Heart right ventricle (tissue), 16 donors: ENCODE data around the gene TDRD15. TPM values are rescaled to one million over a fixed set of nuclear protein-coding genes. Genes with fewer than 3 reads are reported as not detected.
A peak's percentile ranks its signal among the peaks of the same experiment; 100 is the strongest.

Experiments
- ATAC-seq, 8 donors: fragments of 200-7000 bp; cut with Tn5 transposase; one replicate each; pipeline ENCODE4 v1.9.1; 2020; ENCODE audit warnings: mild to moderate bottlenecking in 8 of 8, moderate library complexity in 8 of 8, moderate number of reproducible peaks in 1 of 8
- DNase-seq, 2 donors: peaks; one replicate each; pipeline ENCODE4 v3.0.0-alpha.2; 2020
- H3K27ac ChIP-seq, 10 donors: fragments of 200-600 bp; sonication (generic) in 2 of 10; one replicate each; pipeline versions ENCODE4 v1.5.0 to v1.8.0; 2020 to 2022; ENCODE audit warnings: mild to moderate bottlenecking in 3 of 10
- H3K27me3 ChIP-seq, 7 donors: fragments of 200-600 bp; one replicate each; pipeline ENCODE4 v1.8.0; 2021 to 2022; ENCODE audit warnings: mild to moderate bottlenecking in 2 of 7
- H3K36me3 ChIP-seq, 9 donors: fragments of 200-600 bp; sonication (generic) in 1 of 9; one replicate each; pipeline versions ENCODE4 v1.5.0 to v1.8.0; 2020 to 2022; ENCODE audit warnings: mild to moderate bottlenecking in 2 of 9
- H3K4me1 ChIP-seq, 9 donors: fragments of 200-600 bp; sonication (generic) in 1 of 9; one replicate each; pipeline versions ENCODE4 v1.5.0 to v1.8.0; 2020 to 2022; ENCODE audit warnings: mild to moderate bottlenecking in 4 of 9
- H3K4me3 ChIP-seq, 10 donors: fragments of 200-600 bp; sonication (generic) in 2 of 10; one replicate each; pipeline versions ENCODE4 v1.5.0 to v1.8.0; 2020 to 2022; ENCODE audit warnings: mild to moderate bottlenecking in 7 of 10, moderate library complexity in 2 of 10
- H3K9me3 ChIP-seq, 11 donors: fragments of 200-600 bp in 10 of 11; sonication (generic) in 2 of 11; one replicate each; pipeline versions ENCODE4 v1.5.0 to v1.8.0; 2013 to 2022; ENCODE audit warnings: mild to moderate bottlenecking in 2 of 11, control low read depth in 1 of 11, moderate library complexity in 1 of 11
- WGBS, 2 donors: extraction: QIAGEN DNeasy Blood & Tissue Kit; methylation state at CpG; one replicate each; pipeline ENCODE4 v1.1.7; 2013; ENCODE audit warnings: inconsistent platforms in 1 of 2; 5-methylcytosine and 5-hydroxymethylcytosine counted together
- intact Hi-C, 10 donors: fragments of 100-400 bp; cut with DNase I; formaldehyde crosslinking; loops; one replicate each; pipeline versions ENCODE4 v1.11.1 to v1.14.2; 2022
- polyA plus RNA-seq, 2 donors: library from polyadenylated mRNA; stranded (reverse); fragments of 200-250 nt; gene quantifications; one replicate each; pipeline ENCODE4 v1.2.3, GENCODE V29; 2013
- total RNA-seq, 10 donors: library from RNA; stranded (reverse); fragmentation: NEBNext Ultra II Directional in 3 of 10; extraction: Animal tissue kit (Norgen Biotek cat#: 25700) in 3 of 10; gene quantifications; one replicate each; pipeline versions ENCODE4 v1.2.1 to v1.2.4, GENCODE V29; 2021 to 2023
- TF ChIP-seq, protein P1 (sequence below), 9 donors: fragments of 200-600 bp; sonication (generic) in 2 of 9; IDR thresholded peaks; one replicate each; pipeline versions ENCODE4 v1.5.0 to v1.8.0; 2021 to 2022; ENCODE audit warnings: antibody characterized with exemption in 9 of 9, mild to moderate bottlenecking in 5 of 9, moderate library complexity in 1 of 9
- donor health status: Arrhythmogenic right ventricular cardiomyopathy.
- donor health status: ischemic (EF 13 %, LVEDD 7.1; RV severe dilation, severe dysfunction).
- donor health status: healthy with polysubstance abuse.
- donor health status: DM: no; HTN: yes; CAD: no.
- donor health status: DM: no; HTN: no; CAD: no.
- donor health status: ischemic (EF 25% LVEDD 6.9; RV normal size, moderate dysfunction).
- donor health status: ischemic (EF 25% LVEDD 5.7; RV mildly dilated, moderate dysfunction).
- donor health status: healthy.
- donor health status: DM: yes; HTN: yes; CAD: no.
- donor health status: Ischemic cardiomyopathy.
- donor health status: ischemic (EF 35%, LVEDD 5.7; RV mildly dilated, moderate dysfunction).
- donor health status: nonischemic (EF 11% LVEDD 7.7; RV severe dilation, severe dysfunction).
- donor health status: DM: yes; HTN: yes; CAD: no.
- donor health status: PGD.
- donor health status: ischemic (EF 29% LVEDD 5.4; RV normal size, mild dysfunction).
- donor health status: nonischemic (EF 23%, LVEDD 6.1; RV moderate dilation, normal function).

Gene TDRD15
- total and polyA plus RNA-seq, 12 donors = not detected

DNA sequence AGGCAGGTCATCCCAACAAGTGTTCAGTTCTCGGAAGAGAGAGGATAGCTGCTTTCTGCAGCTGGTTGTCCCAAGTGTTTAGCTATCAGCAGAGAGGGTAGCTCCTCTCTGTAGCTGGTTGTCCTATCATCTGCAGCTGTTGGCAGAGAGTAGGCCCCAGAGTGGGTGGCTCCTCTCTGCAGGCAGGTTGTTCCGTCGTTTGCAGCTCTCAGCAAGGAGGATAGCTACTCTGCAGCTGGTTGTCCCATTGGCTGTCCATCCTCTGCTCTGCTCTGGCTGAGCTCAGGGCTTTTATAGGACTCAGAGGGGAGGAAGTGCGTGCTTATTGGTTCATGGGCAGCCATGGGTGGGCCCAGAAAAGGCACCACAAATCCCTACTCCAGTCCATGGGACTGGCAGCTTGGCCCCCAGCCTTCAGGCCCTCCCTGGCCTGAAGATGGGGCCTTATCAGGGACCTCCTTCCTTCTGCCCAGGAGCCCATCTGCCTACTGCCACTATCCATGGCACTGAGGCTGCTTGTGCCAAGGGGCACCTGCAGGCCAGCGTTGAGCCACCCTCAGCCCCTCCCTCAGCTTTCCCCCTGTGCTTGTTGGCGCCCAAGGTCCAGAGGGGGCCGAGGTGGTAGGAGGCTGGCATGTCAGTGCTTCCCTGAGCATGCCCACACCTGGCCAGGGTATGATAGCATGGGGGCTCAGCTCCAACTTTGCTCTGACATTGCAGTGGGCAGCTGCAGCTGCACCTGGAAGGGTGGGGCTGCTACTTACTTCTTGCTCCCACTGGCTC lies 38.3 kb downstream of the TDRD15 start:
- intact Hi-C loops = no loop called here
- DNase-seq (no peak), ATAC-seq (peak in 1 of 8 donors; percentile 22)
- Histone ChIP-seq H3K27me3 (no peaks in the 10 kb centered on the region), H3K4me1 (no peaks in the 10 kb centered on the region), H3K9me3 (no peaks in the 10 kb centered on the region), H3K27ac (no peak overlapping the region), H3K36me3 (no peaks in the 10 kb centered on the region), H3K4me3 (no peak overlapping the region)
- TF ChIP-seq, protein P1, sequence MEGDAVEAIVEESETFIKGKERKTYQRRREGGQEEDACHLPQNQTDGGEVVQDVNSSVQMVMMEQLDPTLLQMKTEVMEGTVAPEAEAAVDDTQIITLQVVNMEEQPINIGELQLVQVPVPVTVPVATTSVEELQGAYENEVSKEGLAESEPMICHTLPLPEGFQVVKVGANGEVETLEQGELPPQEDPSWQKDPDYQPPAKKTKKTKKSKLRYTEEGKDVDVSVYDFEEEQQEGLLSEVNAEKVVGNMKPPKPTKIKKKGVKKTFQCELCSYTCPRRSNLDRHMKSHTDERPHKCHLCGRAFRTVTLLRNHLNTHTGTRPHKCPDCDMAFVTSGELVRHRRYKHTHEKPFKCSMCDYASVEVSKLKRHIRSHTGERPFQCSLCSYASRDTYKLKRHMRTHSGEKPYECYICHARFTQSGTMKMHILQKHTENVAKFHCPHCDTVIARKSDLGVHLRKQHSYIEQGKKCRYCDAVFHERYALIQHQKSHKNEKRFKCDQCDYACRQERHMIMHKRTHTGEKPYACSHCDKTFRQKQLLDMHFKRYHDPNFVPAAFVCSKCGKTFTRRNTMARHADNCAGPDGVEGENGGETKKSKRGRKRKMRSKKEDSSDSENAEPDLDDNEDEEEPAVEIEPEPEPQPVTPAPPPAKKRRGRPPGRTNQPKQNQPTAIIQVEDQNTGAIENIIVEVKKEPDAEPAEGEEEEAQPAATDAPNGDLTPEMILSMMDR (IDR thresholded peaks at IDR 0.05) = no peak
- 83 to 90% methylated on average over 7 of the region's 7 CpGs for WGBS, 2 donors

DNA sequence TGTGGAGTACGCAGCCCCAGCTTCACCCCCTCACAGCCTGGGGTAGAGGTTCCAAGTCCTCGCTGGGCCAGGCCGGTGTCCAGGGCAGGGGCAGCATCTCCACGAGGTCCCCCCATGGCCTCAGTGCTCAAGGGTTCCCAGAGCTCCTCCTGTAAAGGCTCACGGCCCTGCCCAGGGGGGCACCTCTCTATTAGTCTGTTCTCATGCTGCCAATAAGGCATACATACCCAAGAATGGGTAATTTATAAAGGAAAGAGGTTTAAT lies 38.8 kb downstream of the TDRD15 start:
- H3K4me3 ChIP-seq = no peak overlapping the region
- no peaks in the 10 kb centered on the region for H3K36me3 ChIP-seq
- no peaks in the 10 kb centered on the region for H3K4me1 ChIP-seq
- H3K9me3 ChIP-seq = no peaks in the 10 kb centered on the region
- no peak overlapping the region for H3K27ac ChIP-seq
- H3K27me3 ChIP-seq = no peaks in the 10 kb centered on the region
- TF ChIP-seq, protein P1 (IDR thresholded peaks at IDR 0.05) = no peak
- DNase-seq (no peak), ATAC-seq (peak in 1 of 8 donors; percentile 30)
- intact Hi-C loops = no loop called here
- 65 to 81% methylated on average over 5 of the region's 5 CpGs for WGBS, 2 donors

DNA sequence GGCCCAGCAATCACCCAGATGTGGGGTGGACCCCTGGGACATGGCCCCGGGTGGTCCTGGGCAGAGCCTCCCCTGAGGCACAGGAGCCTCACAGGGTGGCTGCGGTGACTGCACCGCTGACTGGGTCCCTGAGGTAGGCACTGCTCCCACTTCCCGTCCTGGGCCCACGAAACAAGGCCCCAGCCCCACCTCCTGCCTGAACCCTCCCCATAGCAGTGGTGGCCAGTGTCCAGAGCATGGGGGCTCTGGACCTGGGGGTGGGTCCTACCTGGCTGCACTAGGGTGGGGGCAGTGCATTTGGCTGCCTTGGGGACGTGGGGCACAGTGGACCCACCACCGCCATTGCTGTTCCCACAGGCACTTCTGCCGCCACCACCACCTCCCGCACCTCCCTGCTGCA lies 39.4 kb downstream of the TDRD15 start:
- Histone ChIP-seq H3K36me3 (no peaks in the 10 kb centered on the region), H3K27ac (no peak overlapping the region), H3K27me3 (no peaks in the 10 kb centered on the region), H3K4me3 (no peak overlapping the region), H3K9me3 (no peaks in the 10 kb centered on the region), H3K4me1 (no peaks in the 10 kb centered on the region)
- TF ChIP-seq, protein P1 (IDR thresholded peaks at IDR 0.05) = no peak
- DNase-seq = no peak
- WGBS, 2 donors = 90 to 92% methylated on average over 9 of the region's 9 CpGs
- no peak for ATAC-seq
- intact Hi-C loops = no loop called here

DNA sequence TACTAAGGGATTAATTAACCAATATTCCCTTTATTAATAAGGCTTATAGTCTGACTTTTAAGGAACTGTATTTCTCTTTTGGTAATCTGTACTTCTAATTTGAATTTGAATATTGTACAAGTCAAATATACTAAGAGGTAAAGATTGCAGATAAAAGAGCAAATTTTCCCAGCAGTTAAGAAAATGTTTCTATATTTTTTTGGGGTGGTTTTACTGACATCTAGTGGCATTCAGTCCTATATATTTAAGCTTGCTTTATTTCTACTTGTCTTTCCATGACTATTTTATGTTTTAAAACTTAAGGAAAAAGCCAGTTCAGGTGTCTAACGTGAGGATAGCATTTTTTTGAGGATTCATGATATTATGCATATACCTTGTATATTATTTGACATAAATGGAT lies 41.6 kb downstream of the TDRD15 start:
- TF ChIP-seq, protein P1 (IDR thresholded peaks at IDR 0.05) = peak in 2 of 9 donors; percentile 9 to 14
- Histone ChIP-seq H3K9me3 (no peaks in the 10 kb centered on the region), H3K27ac (no peak overlapping the region), H3K4me1 (no peaks in the 10 kb centered on the region), H3K27me3 (peaks cover 0 to 4% (median 0%) of the 10 kb centered on the region in 7 donors), H3K36me3 (no peaks in the 10 kb centered on the region), H3K4me3 (no peak overlapping the region)
- DNase-seq (no peak), ATAC-seq (no peak)
- WGBS, 2 donors = 0 to 4% methylated on average over 1 of the region's 1 CpG
- intact Hi-C loops = no loop called here
